Measurements from ENCODE around the gene ITPR2.
"Not testable (repeated sequence)": the region's sequence is repeated elsewhere in the genome, so short reads cannot be mapped to it uniquely, and the experiment has no call there.

Gene ITPR2

GRCh38 chr12:26443309-26443708 is 389.7 kb downstream of the ITPR2 start:
- DNase-seq (ENCODE audit: low spot score in 2 of 2) (no peak), ATAC-seq (ENCODE audit: low read depth) (peak; percentile 63)
- no peaks in the 10 kb centered on the region for H3K9me3 Mint-ChIP-seq
- H3K36me3 Mint-ChIP-seq: peaks cover 22% of the 10 kb centered on the region
- H3K4me3 Mint-ChIP-seq: no peak overlapping the region
- peak overlapping the region; percentile 0 for H3K27ac Mint-ChIP-seq
- peaks cover 18% of the 10 kb centered on the region for H3K4me1 Mint-ChIP-seq
- no peaks in the 10 kb centered on the region for H3K27me3 Mint-ChIP-seq

- Mint-ChIP-seq H3K27me3 (no peaks in the 10 kb centered on the region), H3K4me3 (no peak overlapping the region), H3K27ac (peak overlapping the region; percentile 42), H3K4me1 (peaks cover 18% of the 10 kb centered on the region), H3K9me3 (no peaks in the 10 kb centered on the region), H3K36me3 (peaks cover 22% of the 10 kb centered on the region)
- DNase-seq (ENCODE audit: low spot score in 2 of 2): no peak
- no peak for ATAC-seq (ENCODE audit: low read depth)
Measured at GRCh38 chr12:26441434-26441833, 391.6 kb downstream of the ITPR2 start.

DNA sequence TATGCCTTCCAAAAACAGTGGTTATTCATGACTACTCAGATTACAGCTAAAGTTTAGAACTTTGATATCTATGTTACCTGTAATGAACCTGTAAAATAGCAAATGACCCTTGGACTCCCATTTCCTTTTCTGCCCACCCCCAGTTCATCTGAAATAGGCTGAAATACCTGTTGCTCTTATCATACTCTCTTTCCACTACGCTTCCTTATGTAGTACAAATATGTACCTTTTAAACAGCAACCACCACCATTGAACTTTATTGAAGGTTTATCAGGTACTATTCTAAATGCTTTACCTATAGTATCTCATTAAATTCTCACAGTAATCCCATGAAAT is 398.0 kb downstream of the ITPR2 start:
- H3K4me1 Mint-ChIP-seq: no peaks in the 10 kb centered on the region
- no peak overlapping the region for H3K4me3 Mint-ChIP-seq
- H3K36me3 Mint-ChIP-seq: peaks cover 7% of the 10 kb centered on the region
- peak overlapping the region; percentile 11 for H3K27ac Mint-ChIP-seq
- no peak for ATAC-seq (ENCODE audit: low read depth)
- H3K9me3 Mint-ChIP-seq: no peaks in the 10 kb centered on the region
- DNase-seq (ENCODE audit: low spot score in 2 of 2): no peak
- no peaks in the 10 kb centered on the region for H3K27me3 Mint-ChIP-seq

DNA sequence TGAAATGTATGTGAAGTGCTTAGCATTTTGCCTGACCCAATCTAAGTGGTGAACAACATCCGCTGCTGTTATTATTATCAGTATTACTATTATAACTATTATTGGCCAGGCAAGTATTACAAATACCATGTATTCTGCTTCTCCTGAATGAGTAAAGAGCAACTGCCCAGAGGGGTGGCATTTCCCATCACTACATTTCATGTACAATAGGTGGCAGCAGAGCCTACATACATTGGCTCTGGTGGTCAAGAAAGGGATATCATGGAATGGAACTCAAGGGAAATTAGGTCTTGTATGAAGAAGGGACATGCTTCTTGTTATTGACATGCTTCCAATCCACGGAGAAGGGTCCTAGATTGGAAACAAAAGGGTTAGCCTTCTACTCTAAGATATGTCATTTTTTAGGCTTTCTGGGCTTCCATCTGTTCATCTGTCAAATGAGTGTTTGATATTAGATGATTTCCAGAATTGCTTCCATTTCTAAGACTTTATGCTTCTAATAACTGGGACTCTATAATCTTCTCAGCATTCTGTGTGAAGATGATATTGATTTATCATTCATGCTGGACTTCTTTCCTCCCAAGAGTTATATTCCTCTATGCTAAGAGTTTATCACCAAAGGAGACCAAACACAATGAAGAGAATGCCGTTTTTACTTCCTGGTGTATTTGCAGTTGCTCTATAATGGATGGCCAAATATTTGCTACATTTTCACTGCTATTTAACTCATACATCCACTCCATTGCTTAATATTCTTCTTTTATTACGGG is 398.5 kb downstream of the ITPR2 start:
- Mint-ChIP-seq H3K27me3 (no peaks in the 10 kb centered on the region), H3K27ac (peak overlapping the region; percentile 11), H3K9me3 (no peaks in the 10 kb centered on the region), H3K4me1 (no peaks in the 10 kb centered on the region), H3K4me3 (no peak overlapping the region), H3K36me3 (peaks cover 7% of the 10 kb centered on the region)
- DNase-seq (ENCODE audit: low spot score in 2 of 2) (peak in 1 of 2 donors; percentile 30), ATAC-seq (ENCODE audit: low read depth) (peak; percentile 83)

DNA sequence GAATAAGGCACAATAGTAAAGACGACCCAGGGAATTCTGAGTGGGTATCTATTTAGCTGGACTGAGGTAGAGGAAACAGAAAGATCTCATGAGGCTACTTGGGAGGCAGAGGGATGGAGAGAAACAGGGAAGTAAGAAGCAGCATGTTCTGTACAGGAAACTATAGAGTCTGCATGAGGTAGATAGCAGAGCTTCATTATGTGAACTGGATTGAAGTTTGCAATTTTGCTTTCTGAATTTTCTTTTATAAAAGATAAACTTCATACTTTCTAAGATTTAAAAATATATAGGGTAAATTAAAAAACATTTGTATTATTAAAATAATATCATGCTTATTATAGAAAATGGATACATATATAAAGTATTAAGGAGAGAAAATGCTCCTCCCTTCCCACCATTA is 399.3 kb downstream of the ITPR2 start:
- not testable (repeated sequence) for H3K27ac Mint-ChIP-seq; H3K27me3 Mint-ChIP-seq; H3K4me3 Mint-ChIP-seq; ATAC-seq (ENCODE audit: low read depth); H3K4me1 Mint-ChIP-seq; H3K36me3 Mint-ChIP-seq; DNase-seq (ENCODE audit: low spot score in 2 of 2); H3K9me3 Mint-ChIP-seq

GRCh38 chr12:26431211-26431610 is 401.8 kb downstream of the ITPR2 start:
- no peaks in the 10 kb centered on the region for H3K27me3 Mint-ChIP-seq
- H3K27ac Mint-ChIP-seq: no peak overlapping the region
- H3K4me1 Mint-ChIP-seq: no peaks in the 10 kb centered on the region
- DNase-seq (ENCODE audit: low spot score in 2 of 2) (no peak), ATAC-seq (ENCODE audit: low read depth) (no peak)
- H3K4me3 Mint-ChIP-seq: no peak overlapping the region
- H3K9me3 Mint-ChIP-seq: no peaks in the 10 kb centered on the region
- peaks cover 6% of the 10 kb centered on the region for H3K36me3 Mint-ChIP-seq

- H3K9me3 Mint-ChIP-seq; H3K27ac Mint-ChIP-seq; H3K36me3 Mint-ChIP-seq; DNase-seq (ENCODE audit: low spot score in 2 of 2); H3K27me3 Mint-ChIP-seq; H3K4me3 Mint-ChIP-seq; ATAC-seq (ENCODE audit: low read depth); H3K4me1 Mint-ChIP-seq: not testable (repeated sequence)
Measured at GRCh38 chr12:26430596-26430995, 402.4 kb downstream of the ITPR2 start.

- ATAC-seq (ENCODE audit: low read depth) (no peak), DNase-seq (ENCODE audit: low spot score in 2 of 2) (no peak)
- H3K27ac Mint-ChIP-seq: no peak overlapping the region
- peaks cover 6% of the 10 kb centered on the region for H3K36me3 Mint-ChIP-seq
- no peaks in the 10 kb centered on the region for H3K9me3 Mint-ChIP-seq
- no peak overlapping the region for H3K4me3 Mint-ChIP-seq
- H3K27me3 Mint-ChIP-seq: no peaks in the 10 kb centered on the region
- peaks cover 4% of the 10 kb centered on the region for H3K4me1 Mint-ChIP-seq
Measured at GRCh38 chr12:26429070-26429691, 403.8 kb downstream of the ITPR2 start.

- peaks cover 4% of the 10 kb centered on the region for H3K4me1 Mint-ChIP-seq
- DNase-seq (ENCODE audit: low spot score in 2 of 2) (no peak), ATAC-seq (ENCODE audit: low read depth) (no peak)
- H3K27ac Mint-ChIP-seq: no peak overlapping the region
- no peak overlapping the region for H3K4me3 Mint-ChIP-seq
- H3K9me3 Mint-ChIP-seq: no peaks in the 10 kb centered on the region
- H3K27me3 Mint-ChIP-seq: no peaks in the 10 kb centered on the region
- peaks cover 6% of the 10 kb centered on the region for H3K36me3 Mint-ChIP-seq
Measured at GRCh38 chr12:26428420-26428819, 404.6 kb downstream of the ITPR2 start.

DNA sequence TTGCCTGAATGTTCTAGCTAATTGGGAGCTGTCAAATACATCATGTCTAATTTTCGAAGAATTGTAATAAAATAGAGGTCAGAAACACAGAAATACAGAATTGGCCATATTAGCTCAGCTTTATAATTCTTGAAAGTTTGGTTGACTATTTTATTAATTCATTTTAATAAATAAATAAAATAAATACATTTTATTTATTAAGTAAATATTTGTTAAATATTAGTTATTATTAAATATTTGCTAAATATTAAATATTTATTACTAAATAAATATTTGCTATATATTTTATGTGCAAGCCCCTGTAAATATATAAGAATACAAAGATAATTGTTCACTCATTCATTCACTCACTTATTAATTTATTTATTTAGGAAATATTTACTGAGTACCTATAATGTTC is 406.3 kb downstream of the ITPR2 start:
- no peak for DNase-seq (ENCODE audit: low spot score in 2 of 2)
- Mint-ChIP-seq H3K36me3 (peaks cover 1% of the 10 kb centered on the region), H3K4me3 (no peak overlapping the region), H3K9me3 (no peaks in the 10 kb centered on the region), H3K4me1 (peaks cover 9% of the 10 kb centered on the region), H3K27me3 (no peaks in the 10 kb centered on the region), H3K27ac (no peak overlapping the region)
- no peak for ATAC-seq (ENCODE audit: low read depth)

DNA sequence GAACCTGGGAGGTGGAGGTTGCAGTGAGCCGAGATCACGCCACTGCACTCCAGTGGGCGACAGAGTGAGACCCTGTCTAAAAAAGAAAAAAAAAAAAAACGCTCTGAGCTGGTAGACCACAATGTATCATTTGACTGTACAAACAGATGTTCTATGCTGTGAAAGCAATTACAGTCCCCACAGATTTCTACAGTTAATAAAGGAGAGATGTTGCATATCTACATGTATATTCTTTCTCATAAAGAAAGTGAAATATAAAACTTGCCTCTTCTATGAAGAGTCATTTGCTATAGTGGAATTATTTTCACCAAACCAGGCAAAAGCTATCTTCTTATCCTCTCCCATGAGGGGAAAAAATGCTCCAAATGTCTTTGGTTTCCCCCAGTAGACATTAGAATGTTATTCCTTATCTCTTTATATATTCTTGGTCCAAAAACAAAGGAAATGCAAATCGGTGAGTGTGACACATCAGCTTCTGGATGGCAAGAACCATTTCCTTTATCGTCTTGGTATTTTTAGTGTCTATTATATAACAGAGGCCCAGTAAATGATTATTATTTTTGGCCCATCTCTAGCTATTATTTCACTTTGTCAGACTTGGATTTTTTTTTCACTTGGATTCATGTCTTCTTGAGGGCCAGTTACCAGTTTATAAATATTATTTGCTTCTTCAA is 407.3 kb downstream of the ITPR2 start:
- H3K27ac Mint-ChIP-seq: peak overlapping the region; percentile 67
- DNase-seq (ENCODE audit: low spot score in 2 of 2) (no peak), ATAC-seq (ENCODE audit: low read depth) (peak; percentile 24)
- H3K9me3 Mint-ChIP-seq: no peaks in the 10 kb centered on the region
- H3K27me3 Mint-ChIP-seq: no peaks in the 10 kb centered on the region
- H3K4me3 Mint-ChIP-seq: no peak overlapping the region
- H3K36me3 Mint-ChIP-seq: peaks cover 6% of the 10 kb centered on the region
- peaks cover 10% of the 10 kb centered on the region for H3K4me1 Mint-ChIP-seq

- Mint-ChIP-seq H3K27ac (no peak overlapping the region), H3K4me1 (peaks cover 10% of the 10 kb centered on the region), H3K9me3 (no peaks in the 10 kb centered on the region), H3K27me3 (no peaks in the 10 kb centered on the region), H3K36me3 (peaks cover 16% of the 10 kb centered on the region), H3K4me3 (peak overlapping the region; percentile 11)
- ATAC-seq (ENCODE audit: low read depth) (no peak), DNase-seq (ENCODE audit: low spot score in 2 of 2) (no peak)
Measured at GRCh38 chr12:26422839-26423398, 410.1 kb downstream of the ITPR2 start.

DNA sequence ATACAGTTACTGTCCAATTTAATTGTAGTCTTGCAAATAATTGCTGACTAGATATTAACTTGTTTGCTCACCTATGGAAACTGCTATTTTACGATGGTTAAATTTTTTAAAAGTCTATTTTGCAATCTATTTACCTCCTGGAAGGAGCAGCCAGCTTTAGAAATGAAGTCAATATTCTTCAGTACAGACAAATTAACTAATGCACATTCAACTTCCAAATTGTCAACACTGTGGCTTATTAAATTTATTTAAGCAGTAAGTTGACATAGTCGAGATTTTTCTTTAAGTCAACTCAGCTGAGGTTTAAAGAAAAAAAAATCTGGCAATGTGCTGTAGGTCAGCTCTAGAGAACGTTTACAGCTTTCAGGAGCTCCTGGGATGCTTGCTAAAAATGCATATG is 416.4 kb downstream of the ITPR2 start:
- Mint-ChIP-seq H3K27me3 (no peaks in the 10 kb centered on the region), H3K4me1 (peaks cover 2% of the 10 kb centered on the region), H3K4me3 (no peak overlapping the region), H3K36me3 (peaks cover 35% of the 10 kb centered on the region), H3K9me3 (no peaks in the 10 kb centered on the region), H3K27ac (no peak overlapping the region)
- ATAC-seq (ENCODE audit: low read depth) (no peak), DNase-seq (ENCODE audit: low spot score in 2 of 2) (no peak)

DNA sequence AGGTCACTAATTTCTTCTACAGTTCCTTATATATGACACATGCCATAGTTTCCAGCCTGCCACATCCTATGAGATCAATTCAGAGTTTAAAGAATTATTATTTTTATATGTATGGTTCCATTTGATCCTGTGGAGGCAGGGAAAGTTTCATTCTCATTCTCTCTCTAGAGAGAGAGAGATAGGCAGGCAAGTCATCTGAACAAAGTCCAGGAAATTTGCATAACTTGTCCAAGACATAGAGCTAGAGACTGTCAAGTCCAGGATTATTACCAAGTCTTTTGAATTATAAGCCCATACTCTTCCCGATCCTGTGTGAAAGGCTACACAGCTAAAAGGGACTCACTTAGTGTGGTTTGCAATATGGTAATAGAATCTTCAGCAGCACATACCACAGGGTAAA is 422.3 kb downstream of the ITPR2 start:
- Mint-ChIP-seq H3K9me3 (no peaks in the 10 kb centered on the region), H3K27ac (no peak overlapping the region), H3K27me3 (no peaks in the 10 kb centered on the region), H3K36me3 (peaks cover 26% of the 10 kb centered on the region), H3K4me1 (no peaks in the 10 kb centered on the region), H3K4me3 (no peak overlapping the region)
- DNase-seq (ENCODE audit: low spot score in 2 of 2) (no peak), ATAC-seq (ENCODE audit: low read depth) (no peak)

All from memory B cell (primary cell).